Stimulated activated CD4-positive, alpha-beta T cell treated with anti-CD3 and anti-CD28 coated beads, Interleukin-1b, Interleukin-23, amount 100 ng/mL, for 1 hour (primary cell): ENCODE data around the gene UFM1.
"Not testable (repeated sequence)": the region's sequence is repeated elsewhere in the genome, so short reads cannot be mapped to it uniquely, and the experiment has no call there.

Experiments
- DNase-seq, 2 donors: peaks; one replicate each; pipeline ENCODE4 v3.0.0-alpha.2; 2020; ENCODE audit warnings: low read depth in 2 of 2

Gene UFM1

GRCh38 chr13:38365661-38366060, 16.0 kb downstream of the UFM1 start:
- no peak for DNase-seq

- no peak for DNase-seq
Observed at GRCh38 chr13:38366954-38367645, 17.4 kb downstream of the UFM1 start.

- no peak for DNase-seq
Observed at GRCh38 chr13:38369058-38369457, 19.4 kb downstream of the UFM1 start.

- DNase-seq = not testable (repeated sequence)
Observed at GRCh38 chr13:38370096-38370495, 20.4 kb downstream of the UFM1 start.

GRCh38 chr13:38372820-38373383, 23.3 kb downstream of the UFM1 start:
- no peak for DNase-seq

- no peak for DNase-seq
Observed at GRCh38 chr13:38376546-38376945, 26.9 kb downstream of the UFM1 start.

- DNase-seq = no peak
Observed at GRCh38 chr13:38381890-38382289, 32.2 kb downstream of the UFM1 start.

- no peak for DNase-seq
Observed at GRCh38 chr13:38382946-38383345, 33.3 kb downstream of the UFM1 start.

GRCh38 chr13:38384171-38384570, 34.5 kb downstream of the UFM1 start:
- DNase-seq = no peak

GRCh38 chr13:38385153-38385891, 35.7 kb downstream of the UFM1 start:
- no peak for DNase-seq

- DNase-seq = no peak
Observed at GRCh38 chr13:38386421-38386820, 36.8 kb downstream of the UFM1 start.

GRCh38 chr13:38391341-38391740, 41.7 kb downstream of the UFM1 start:
- no peak for DNase-seq

GRCh38 chr13:38394777-38395496, 45.3 kb downstream of the UFM1 start:
- no peak for DNase-seq

GRCh38 chr13:38395497-38395788, 45.8 kb downstream of the UFM1 start:
- DNase-seq = no peak

GRCh38 chr13:38398711-38399493, 49.3 kb downstream of the UFM1 start:
- DNase-seq = no peak

- no peak for DNase-seq
Observed at GRCh38 chr13:38399535-38399934, 49.9 kb downstream of the UFM1 start.

GRCh38 chr13:38401276-38401675, 51.6 kb downstream of the UFM1 start:
- DNase-seq = no peak

GRCh38 chr13:38405216-38405615, 55.6 kb downstream of the UFM1 start:
- DNase-seq = no peak

GRCh38 chr13:38409771-38410170, 60.1 kb downstream of the UFM1 start:
- no peak for DNase-seq

- no peak for DNase-seq
Observed at GRCh38 chr13:38412266-38412665, 62.6 kb downstream of the UFM1 start.
